H1 (cell line): ENCODE results near the gene PIAS4. TPM values are rescaled to one million over a fixed set of nuclear protein-coding genes. Genes with fewer than 3 reads are reported as not detected.

Experiments
- CEBPB ChIP-seq: IDR thresholded peaks from 2 replicates; pipeline ENCODE4 v1.6.1; 2012; ENCODE audit warnings: low read depth, low read length
- CHD7 ChIP-seq: fragments of 300-600 bp; sonication (generic); IDR thresholded peaks from 2 replicates; pipeline ENCODE4 v1.7.1; 2012; ENCODE audit warnings: low read length, moderate library complexity, mild to moderate bottlenecking, inconsistent platforms; ENCODE audit not compliant: insufficient replicate concordance
- CREB1 ChIP-seq: IDR thresholded peaks from 2 replicates; pipeline ENCODE4 v1.6.1; 2012; ENCODE audit warnings: inconsistent platforms
- EGR1 ChIP-seq: IDR thresholded peaks from 2 replicates; pipeline ENCODE4 v1.6.1; 2011; ENCODE audit warnings: low read depth, low read length, borderline replicate concordance
- GABPA ChIP-seq: IDR thresholded peaks from 2 replicates; pipeline ENCODE4 v1.6.1; 2011; ENCODE audit warnings: mild to moderate bottlenecking, low read length, moderate library complexity, borderline replicate concordance; ENCODE audit not compliant: insufficient read depth
- JUN ChIP-seq: IDR thresholded peaks from 2 replicates; pipeline ENCODE4 v1.6.1; 2011; ENCODE audit warnings: low read depth, mild to moderate bottlenecking, improper control_type of control experiment, low read length
- MAFK ChIP-seq: IDR thresholded peaks from 2 replicates; pipeline ENCODE4 v1.6.1; 2012; ENCODE audit warnings: low read depth, mild to moderate bottlenecking, improper control_type of control experiment, low read length
- POLR2AphosphoS5 ChIP-seq: IDR thresholded peaks from 2 replicates; pipeline ENCODE4 v1.6.1; 2011; ENCODE audit warnings: low read depth, low read length
- RNF2 ChIP-seq: fragments of 200-900, 300-1000 bp; sonication (generic); IDR thresholded peaks from 2 replicates; pipeline ENCODE4 v1.7.1; 2016; ENCODE audit warnings: borderline replicate concordance, low read depth, mild to moderate bottlenecking, antibody characterized with exemption, low read length; ENCODE audit not compliant: poor library complexity, severe bottlenecking; ENCODE audit errors: missing control alignments
- SIX5 ChIP-seq: IDR thresholded peaks from 2 replicates; pipeline ENCODE4 v1.6.1; 2011; ENCODE audit warnings: mild to moderate bottlenecking, low read depth, low read length
- TAF1 ChIP-seq: IDR thresholded peaks from 2 replicates; pipeline ENCODE4 v1.6.1; 2011; ENCODE audit warnings: mild to moderate bottlenecking, low read depth, low read length
- polyA plus RNA-seq, 7 experiments: library from polyadenylated mRNA; depleted of rRNA in 3 of 7; stranded (reverse) in 5 of 7; unstranded in 2 of 7; fragments of >200 nt in 5 of 7; fragments of 200-250 nt in 2 of 7; gene quantifications; 1 replicate in 5 of 7; 2 replicates in 1 of 7; 4 replicates in 1 of 7; pipeline versions ENCODE4 v1.2.1 to v1.2.3, GENCODE V29; 2011 to 2013; ENCODE audit warnings: missing spikeins in 2 of 7, mixed read lengths in 2 of 7
- total RNA-seq: library from RNA; stranded (reverse); fragmentation: NEBNext Ultra II Directional; extraction: Animal tissue kit (Norgen Biotek cat#: 25700); gene quantifications from 2 replicates; pipeline ENCODE4 v1.2.1, GENCODE V29; 2021

Gene PIAS4
- total and polyA plus RNA-seq, 2 of the 8 experiments (the other 6 are each of a cell fraction or from before 2014, with no cell fraction given): 30.2 to 51.4 TPM

- TF ChIP-seq CHD7 (no peak), MAFK (no peak), TAF1 (peak; percentile 79), CREB1 (peak; percentile 92), EGR1 (no peak), SIX5 (no peak), GABPA (peak; percentile 93; the same call in 1 of the 2 replicates), POLR2AphosphoS5 (peak; percentile 98), JUN (no peak), CEBPB (no peak), RNF2 (no peak)
Observed at GRCh38 chr19:3970808-3971598, 36.5 kb upstream of the PIAS4 start, which contains the start of gene DAPK3 (continued).
